HS-5 (cell line): ENCODE measurements around the gene C17orf113.
"Not testable (repeated sequence)": the region's sequence is repeated elsewhere in the genome, so short reads cannot be mapped to it uniquely, and the experiment has no call there.

Experiments used
- DNase-seq: peaks from one replicate; pipeline ENCODE4 v3.0.0-alpha.2; 2012; ENCODE audit warnings: low read depth

Gene C17orf113

GRCh38 chr17:42016411-42016831, 34.0 kb downstream of the C17orf113 start:
- DNase-seq, result no peak

GRCh38 chr17:42013740-42014139, 36.7 kb downstream of the C17orf113 start:
- not testable (repeated sequence) for DNase-seq

- DNase-seq, result not testable (repeated sequence)
Observed at GRCh38 chr17:42012363-42012762, 38.0 kb downstream of the C17orf113 start.

- no peak for DNase-seq
Observed at GRCh38 chr17:42010898-42011516, 39.4 kb downstream of the C17orf113 start.

- not testable (repeated sequence) for DNase-seq
Observed at GRCh38 chr17:42010266-42010680, 40.1 kb downstream of the C17orf113 start.

- DNase-seq, result no peak
Observed at GRCh38 chr17:42009170-42009569, 41.2 kb downstream of the C17orf113 start.

GRCh38 chr17:42005166-42005565, 45.2 kb downstream of the C17orf113 start:
- no peak for DNase-seq

GRCh38 chr17:42002792-42003301, 47.6 kb downstream of the C17orf113 start:
- DNase-seq, result no peak

- DNase-seq, result no peak
Observed at GRCh38 chr17:42002175-42002791, 48.1 kb downstream of the C17orf113 start.

- no peak for DNase-seq
Observed at GRCh38 chr17:42001729-42002128, 48.7 kb downstream of the C17orf113 start.

GRCh38 chr17:42000413-42001133, 49.8 kb downstream of the C17orf113 start:
- no peak for DNase-seq

- no peak for DNase-seq
Observed at GRCh38 chr17:41998497-41998896, 51.9 kb downstream of the C17orf113 start.

GRCh38 chr17:41996855-41997164, 53.6 kb downstream of the C17orf113 start:
- DNase-seq, result no peak

GRCh38 chr17:41992576-41992975, 57.8 kb downstream of the C17orf113 start:
- no peak for DNase-seq

- DNase-seq, result no peak
Observed at GRCh38 chr17:41989702-41990419, 60.5 kb downstream of the C17orf113 start.

- no peak for DNase-seq
Observed at GRCh38 chr17:41988418-41988817, 62.0 kb downstream of the C17orf113 start.
